NCI-H2107 treated with DMSO at 0.1 percent for 48 hours (cell line): ENCODE measurements around the gene CFAP73.
A peak's percentile ranks its signal among the peaks of the same experiment; 100 is the strongest.

Experiments used
- DNase-seq: peaks from one replicate; lab custom pipeline; 2025; ENCODE audit not compliant: unreplicated experiment; lab: John Stamatoyannopoulos, UW

Gene CFAP73

GRCh38 chr12:113119980-113120669, 29.4 kb upstream of the CFAP73 start:
- no peak for DNase-seq

- DNase-seq = no peak
These were observed 28.7 kb upstream of the CFAP73 start for GRCh38 chr12:113120670-113121370.

GRCh38 chr12:113127791-113128199, 21.7 kb upstream of the CFAP73 start:
- DNase-seq = no peak

GRCh38 chr12:113128802-113129663, 20.5 kb upstream of the CFAP73 start:
- no peak for DNase-seq

- DNase-seq = no peak
These were observed 19.7 kb upstream of the CFAP73 start for GRCh38 chr12:113129664-113130456.

GRCh38 chr12:113130457-113131135, 18.9 kb upstream of the CFAP73 start:
- peak; percentile 57 for DNase-seq

- no peak for DNase-seq
These were observed 18.0 kb upstream of the CFAP73 start for GRCh38 chr12:113131556-113131955.

GRCh38 chr12:113133036-113133435, 16.5 kb upstream of the CFAP73 start:
- no peak for DNase-seq

- no peak for DNase-seq
These were observed 15.9 kb upstream of the CFAP73 start for GRCh38 chr12:113133666-113134065.

GRCh38 chr12:113134071-113134470, 15.5 kb upstream of the CFAP73 start:
- DNase-seq = no peak

- DNase-seq = no peak
These were observed 15.0 kb upstream of the CFAP73 start for GRCh38 chr12:113134521-113134951.

- peak; percentile 35 for DNase-seq
These were observed 14.1 kb upstream of the CFAP73 start, which contains the start of gene RASAL1 for GRCh38 chr12:113135178-113136127. RASAL1 (minus strand) TSS chr12:113135761; CDS start chr12:113135462, 299 bp downstream.

GRCh38 chr12:113136128-113136989, 13.2 kb upstream of the CFAP73 start:
- no peak for DNase-seq

- no peak for DNase-seq
These were observed 12.5 kb upstream of the CFAP73 start for GRCh38 chr12:113136990-113137511.

- DNase-seq = no peak
These were observed 11.4 kb upstream of the CFAP73 start for GRCh38 chr12:113137861-113138783.

GRCh38 chr12:113138826-113139225, 10.7 kb upstream of the CFAP73 start:
- no peak for DNase-seq

GRCh38 chr12:113140706-113141105, 8.8 kb upstream of the CFAP73 start:
- DNase-seq = no peak
